Measurements from ENCODE around the gene DPYD. TPM values are rescaled to one million over a fixed set of nuclear protein-coding genes. Genes with fewer than 3 reads are reported as not detected.

Gene DPYD
- total RNA-seq, 1 donor: 81.4 TPM

GRCh38 chr1:97505816-97506215 lies 415.0 kb downstream of the DPYD start:
- H3K4me3 ChIP-seq (ENCODE audit: insufficient read depth, low read length): no peak overlapping the region
- H3K79me2 ChIP-seq (ENCODE audit: insufficient read depth, low read length): no peaks in the 10 kb centered on the region
- no peak overlapping the region for H3K27ac ChIP-seq (ENCODE audit: low read depth, low read length)
- no peak overlapping the region for H3K4me2 ChIP-seq (ENCODE audit: insufficient read depth, low read length)
- DNase-seq (ENCODE audit: insufficient read length, low spot score, missing footprints): no peak
- peaks cover 5% of the 10 kb centered on the region for H3K4me1 ChIP-seq (ENCODE audit: insufficient read depth, low read length)
- no peaks in the 10 kb centered on the region for H4K20me1 ChIP-seq (ENCODE audit: insufficient read depth, low read length)
- H3K36me3 ChIP-seq (ENCODE audit: insufficient read depth, low read length): no peaks in the 10 kb centered on the region
- no peaks in the 10 kb centered on the region for H3K27me3 ChIP-seq (ENCODE audit: insufficient read depth, low read length)
- TF ChIP-seq CTCF (IDR thresholded peaks at IDR 0.05; ENCODE audit: extremely low read depth, low read depth, low read length): no peak
- no peak overlapping the region for H2AFZ ChIP-seq (ENCODE audit: low read length)
- H3K9me3 ChIP-seq (ENCODE audit: low read depth, low read length): no peaks in the 10 kb centered on the region

- Histone ChIP-seq H3K9me3 (ENCODE audit: low read depth, low read length) (no peaks in the 10 kb centered on the region), H4K20me1 (ENCODE audit: insufficient read depth, low read length) (no peaks in the 10 kb centered on the region), H3K27me3 (ENCODE audit: insufficient read depth, low read length) (no peaks in the 10 kb centered on the region), H3K4me2 (ENCODE audit: insufficient read depth, low read length) (no peak overlapping the region), H3K27ac (ENCODE audit: low read depth, low read length) (no peak overlapping the region), H3K36me3 (ENCODE audit: insufficient read depth, low read length) (no peaks in the 10 kb centered on the region), H2AFZ (ENCODE audit: low read length) (no peak overlapping the region), H3K4me1 (ENCODE audit: insufficient read depth, low read length) (peaks cover 5% of the 10 kb centered on the region), H3K4me3 (ENCODE audit: insufficient read depth, low read length) (no peak overlapping the region), H3K79me2 (ENCODE audit: insufficient read depth, low read length) (no peaks in the 10 kb centered on the region)
- no peak for TF ChIP-seq CTCF (IDR thresholded peaks at IDR 0.05; ENCODE audit: extremely low read depth, low read depth, low read length)
- no peak for DNase-seq (ENCODE audit: insufficient read length, low spot score, missing footprints)
Measured at GRCh38 chr1:97505289-97505688, 415.5 kb downstream of the DPYD start.

- Histone ChIP-seq H3K27me3 (ENCODE audit: insufficient read depth, low read length) (no peaks in the 10 kb centered on the region), H3K4me3 (ENCODE audit: insufficient read depth, low read length) (no peak overlapping the region), H3K36me3 (ENCODE audit: insufficient read depth, low read length) (no peaks in the 10 kb centered on the region), H2AFZ (ENCODE audit: low read length) (no peak overlapping the region), H3K27ac (ENCODE audit: low read depth, low read length) (no peak overlapping the region), H3K79me2 (ENCODE audit: insufficient read depth, low read length) (no peaks in the 10 kb centered on the region), H3K9me3 (ENCODE audit: low read depth, low read length) (no peaks in the 10 kb centered on the region), H3K4me1 (ENCODE audit: insufficient read depth, low read length) (no peaks in the 10 kb centered on the region), H3K4me2 (ENCODE audit: insufficient read depth, low read length) (no peak overlapping the region), H4K20me1 (ENCODE audit: insufficient read depth, low read length) (no peaks in the 10 kb centered on the region)
- no peak for TF ChIP-seq CTCF (IDR thresholded peaks at IDR 0.05; ENCODE audit: extremely low read depth, low read depth, low read length)
- DNase-seq (ENCODE audit: insufficient read length, low spot score, missing footprints): no peak
Measured at GRCh38 chr1:97502360-97502759, 418.5 kb downstream of the DPYD start.

- TF ChIP-seq CTCF (IDR thresholded peaks at IDR 0.05; ENCODE audit: extremely low read depth, low read depth, low read length): no peak
- H3K9me3 ChIP-seq (ENCODE audit: low read depth, low read length): no peaks in the 10 kb centered on the region
- no peak overlapping the region for H3K27ac ChIP-seq (ENCODE audit: low read depth, low read length)
- no peak overlapping the region for H2AFZ ChIP-seq (ENCODE audit: low read length)
- H4K20me1 ChIP-seq (ENCODE audit: insufficient read depth, low read length): no peaks in the 10 kb centered on the region
- H3K4me2 ChIP-seq (ENCODE audit: insufficient read depth, low read length): no peak overlapping the region
- no peak overlapping the region for H3K4me3 ChIP-seq (ENCODE audit: insufficient read depth, low read length)
- no peaks in the 10 kb centered on the region for H3K36me3 ChIP-seq (ENCODE audit: insufficient read depth, low read length)
- no peaks in the 10 kb centered on the region for H3K4me1 ChIP-seq (ENCODE audit: insufficient read depth, low read length)
- H3K79me2 ChIP-seq (ENCODE audit: insufficient read depth, low read length): no peaks in the 10 kb centered on the region
- no peaks in the 10 kb centered on the region for H3K27me3 ChIP-seq (ENCODE audit: insufficient read depth, low read length)
- DNase-seq (ENCODE audit: insufficient read length, low spot score, missing footprints): no peak
Measured at GRCh38 chr1:97501628-97502027, 419.2 kb downstream of the DPYD start.
